Measurements from ENCODE around the gene MERTK.

Gene MERTK

DNA sequence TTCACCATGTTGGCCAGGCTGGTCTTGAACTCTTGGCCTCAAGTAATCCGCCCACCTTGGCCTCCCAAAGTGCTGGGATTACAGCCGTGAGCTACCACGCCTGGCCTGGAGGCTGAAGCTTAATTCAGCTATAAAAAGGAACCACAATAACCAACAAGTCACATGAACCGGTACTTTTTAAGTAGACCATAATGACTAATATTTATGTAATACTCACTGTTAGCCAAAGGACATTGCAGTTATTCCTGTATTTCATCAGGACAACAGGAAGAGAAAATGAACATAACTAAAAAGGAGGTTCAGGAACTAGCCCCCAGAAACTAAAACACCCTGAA, 107.6 kb downstream of the MERTK start:
- Histone ChIP-seq H3K4me1 (ENCODE audit: insufficient read depth, low read length, poor library complexity, severe bottlenecking) (peaks cover 9% of the 10 kb centered on the region), H4K20me1 (ENCODE audit: insufficient read depth, low read length, poor library complexity, severe bottlenecking) (no peaks in the 10 kb centered on the region), H3K9me3 (ENCODE audit: insufficient read depth, low read depth, low read length) (no peaks in the 10 kb centered on the region), H3K27me3 (ENCODE audit: insufficient read depth, low read length, poor library complexity, severe bottlenecking) (no peaks in the 10 kb centered on the region), H3K9ac (ENCODE audit: low read depth, low read length, poor library complexity, severe bottlenecking) (no peak overlapping the region), H3F3A (ENCODE audit: low read depth) (no peaks in the 10 kb centered on the region), H3K79me2 (ENCODE audit: insufficient read depth, low read length) (no peaks in the 10 kb centered on the region), H2AFZ (ENCODE audit: low read length) (no peak overlapping the region), H3K4me2 (ENCODE audit: low read depth, low read length, poor library complexity, severe bottlenecking) (no peak overlapping the region), H3K4me3 (ENCODE audit: low read length, poor library complexity, severe bottlenecking) (no peak overlapping the region), H3K9me2 (replicated peaks; ENCODE audit: low read depth, low read length) (no peaks in the 10 kb centered on the region), H3K36me3 (ENCODE audit: insufficient read depth, low read length) (peaks cover 28% of the 10 kb centered on the region; the same call in 1 of the 2 replicates)
- TF ChIP-seq, protein P1, sequence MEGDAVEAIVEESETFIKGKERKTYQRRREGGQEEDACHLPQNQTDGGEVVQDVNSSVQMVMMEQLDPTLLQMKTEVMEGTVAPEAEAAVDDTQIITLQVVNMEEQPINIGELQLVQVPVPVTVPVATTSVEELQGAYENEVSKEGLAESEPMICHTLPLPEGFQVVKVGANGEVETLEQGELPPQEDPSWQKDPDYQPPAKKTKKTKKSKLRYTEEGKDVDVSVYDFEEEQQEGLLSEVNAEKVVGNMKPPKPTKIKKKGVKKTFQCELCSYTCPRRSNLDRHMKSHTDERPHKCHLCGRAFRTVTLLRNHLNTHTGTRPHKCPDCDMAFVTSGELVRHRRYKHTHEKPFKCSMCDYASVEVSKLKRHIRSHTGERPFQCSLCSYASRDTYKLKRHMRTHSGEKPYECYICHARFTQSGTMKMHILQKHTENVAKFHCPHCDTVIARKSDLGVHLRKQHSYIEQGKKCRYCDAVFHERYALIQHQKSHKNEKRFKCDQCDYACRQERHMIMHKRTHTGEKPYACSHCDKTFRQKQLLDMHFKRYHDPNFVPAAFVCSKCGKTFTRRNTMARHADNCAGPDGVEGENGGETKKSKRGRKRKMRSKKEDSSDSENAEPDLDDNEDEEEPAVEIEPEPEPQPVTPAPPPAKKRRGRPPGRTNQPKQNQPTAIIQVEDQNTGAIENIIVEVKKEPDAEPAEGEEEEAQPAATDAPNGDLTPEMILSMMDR (conservative IDR thresholded peaks at IDR 0.05; ENCODE audit: low read length), result no peak
- TF ChIP-seq EZH2phosphoT487 (IDR thresholded peaks at IDR 0.05; ENCODE audit: borderline replicate concordance), result no peak

DNA sequence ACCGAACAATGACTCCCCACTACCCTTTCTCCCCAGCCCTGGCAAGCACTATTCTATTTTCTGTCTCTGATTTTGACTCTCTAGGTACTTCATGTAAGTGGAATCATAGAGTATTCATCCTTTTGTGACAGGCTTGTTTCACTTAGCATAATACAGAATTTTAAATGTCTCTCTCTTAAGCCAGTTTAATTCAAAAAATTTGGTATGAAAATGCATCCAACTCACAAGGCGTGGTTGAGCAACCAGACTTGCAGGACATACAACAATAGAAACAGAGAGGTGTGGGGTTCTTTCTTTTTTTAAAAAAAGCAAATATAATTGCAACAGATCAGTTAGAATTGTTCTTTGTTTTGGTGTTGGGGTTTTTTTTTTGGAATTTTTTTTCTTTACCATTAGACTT, 109.1 kb downstream of the MERTK start:
- Histone ChIP-seq H3K27me3 (ENCODE audit: insufficient read depth, low read length, poor library complexity, severe bottlenecking) (no peaks in the 10 kb centered on the region), H3K9me2 (replicated peaks; ENCODE audit: low read depth, low read length) (no peaks in the 10 kb centered on the region), H3K9me3 (ENCODE audit: insufficient read depth, low read depth, low read length) (no peaks in the 10 kb centered on the region), H3K4me2 (ENCODE audit: low read depth, low read length, poor library complexity, severe bottlenecking) (no peak overlapping the region), H3K79me2 (ENCODE audit: insufficient read depth, low read length) (no peaks in the 10 kb centered on the region), H3K4me1 (ENCODE audit: insufficient read depth, low read length, poor library complexity, severe bottlenecking) (peaks cover 9% of the 10 kb centered on the region), H3K36me3 (ENCODE audit: insufficient read depth, low read length) (peaks cover 32% of the 10 kb centered on the region; the same call in 1 of the 2 replicates), H3K9ac (ENCODE audit: low read depth, low read length, poor library complexity, severe bottlenecking) (no peak overlapping the region), H3K4me3 (ENCODE audit: low read length, poor library complexity, severe bottlenecking) (no peak overlapping the region), H4K20me1 (ENCODE audit: insufficient read depth, low read length, poor library complexity, severe bottlenecking) (no peaks in the 10 kb centered on the region), H2AFZ (ENCODE audit: low read length) (no peak overlapping the region), H3F3A (ENCODE audit: low read depth) (no peaks in the 10 kb centered on the region)
- TF ChIP-seq, protein P1 (conservative IDR thresholded peaks at IDR 0.05; ENCODE audit: low read length), result no peak
- no peak for TF ChIP-seq EZH2phosphoT487 (IDR thresholded peaks at IDR 0.05; ENCODE audit: borderline replicate concordance)

DNA sequence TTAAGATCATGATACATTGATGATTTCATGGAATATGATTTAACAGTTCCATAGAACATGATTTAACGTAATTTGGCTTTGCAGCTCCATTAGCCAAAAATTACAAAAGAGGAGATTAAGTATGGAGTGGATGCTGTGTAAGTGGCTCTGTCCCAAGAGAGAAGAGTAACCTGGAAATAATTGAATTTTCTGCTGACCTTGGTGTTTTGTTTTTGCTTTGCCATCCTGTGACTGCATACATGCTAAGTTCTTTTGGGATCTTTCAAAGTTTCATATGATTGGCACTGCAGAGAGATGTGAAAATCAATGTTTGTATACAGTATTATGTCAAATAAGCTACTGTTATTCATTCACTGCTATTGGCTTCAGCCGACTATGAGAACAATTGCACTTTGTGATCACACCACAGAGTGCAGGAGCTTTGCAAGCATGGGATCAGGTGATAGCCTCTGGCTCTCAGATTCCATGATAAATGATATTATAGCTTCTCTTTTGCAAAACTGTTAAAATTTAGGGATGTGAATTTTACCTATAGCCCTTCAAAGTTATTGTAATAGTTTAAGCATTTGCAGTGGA, 110.6 kb downstream of the MERTK start:
- Histone ChIP-seq H4K20me1 (ENCODE audit: insufficient read depth, low read length, poor library complexity, severe bottlenecking) (no peaks in the 10 kb centered on the region), H3K4me2 (ENCODE audit: low read depth, low read length, poor library complexity, severe bottlenecking) (no peak overlapping the region), H3K9me3 (ENCODE audit: insufficient read depth, low read depth, low read length) (no peaks in the 10 kb centered on the region), H3K36me3 (ENCODE audit: insufficient read depth, low read length) (peaks cover 25% of the 10 kb centered on the region; the same call in 1 of the 2 replicates), H3K9me2 (replicated peaks; ENCODE audit: low read depth, low read length) (no peaks in the 10 kb centered on the region), H3K27me3 (ENCODE audit: insufficient read depth, low read length, poor library complexity, severe bottlenecking) (no peaks in the 10 kb centered on the region), H3K79me2 (ENCODE audit: insufficient read depth, low read length) (no peaks in the 10 kb centered on the region), H3K9ac (ENCODE audit: low read depth, low read length, poor library complexity, severe bottlenecking) (no peak overlapping the region), H3K4me1 (ENCODE audit: insufficient read depth, low read length, poor library complexity, severe bottlenecking) (peaks cover 9% of the 10 kb centered on the region), H3K4me3 (ENCODE audit: low read length, poor library complexity, severe bottlenecking) (no peak overlapping the region), H2AFZ (ENCODE audit: low read length) (no peak overlapping the region), H3F3A (ENCODE audit: low read depth) (no peaks in the 10 kb centered on the region)
- no peak for TF ChIP-seq EZH2phosphoT487 (IDR thresholded peaks at IDR 0.05; ENCODE audit: borderline replicate concordance)
- TF ChIP-seq, protein P1 (conservative IDR thresholded peaks at IDR 0.05; ENCODE audit: low read length), result no peak

Data from Loucy (cell line).